ENCODE data around the gene AJM1.

AJM1 gene

GRCh38 chr9:136805207-136805740, 37.0 kb upstream of the AJM1 start:
- TF ChIP-seq CTCF (IDR thresholded peaks at IDR 0.05; ENCODE audit: extremely low read depth, missing control alignments) = no peak
- DNase-seq (ENCODE audit: low spot score) = peak; percentile 3

GRCh38 chr9:136806067-136806466, 36.2 kb upstream of the AJM1 start:
- DNase-seq (ENCODE audit: low spot score) = peak; percentile 8
- no peak for TF ChIP-seq CTCF (IDR thresholded peaks at IDR 0.05; ENCODE audit: extremely low read depth, missing control alignments)

GRCh38 chr9:136806631-136807201, 35.6 kb upstream of the AJM1 start:
- DNase-seq (ENCODE audit: low spot score) = no peak

GRCh38 chr9:136807281-136808074, 34.8 kb upstream of the AJM1 start, which contains the start of gene RABL6:
RABL6 (plus strand) TSS chr9:136807948; CDS start chr9:136808197, 249 bp downstream.
- no peak for TF ChIP-seq CTCF (IDR thresholded peaks at IDR 0.05; ENCODE audit: extremely low read depth, missing control alignments)
- DNase-seq (ENCODE audit: low spot score) = peak; percentile 100

More at GRCh38 chr9:136806631-136807201, 35.6 kb upstream of the AJM1 start:
- TF ChIP-seq CTCF (IDR thresholded peaks at IDR 0.05; ENCODE audit: extremely low read depth, missing control alignments) = no peak

GRCh38 chr9:136808075-136808805, 34.0 kb upstream of the AJM1 start:
- DNase-seq (ENCODE audit: low spot score) = peak; percentile 67
- peak; percentile 0 for TF ChIP-seq CTCF (IDR thresholded peaks at IDR 0.05; ENCODE audit: extremely low read depth, missing control alignments)

- no peak for TF ChIP-seq CTCF (IDR thresholded peaks at IDR 0.05; ENCODE audit: extremely low read depth, missing control alignments)
- no peak for DNase-seq (ENCODE audit: low spot score)
These were observed 33.5 kb upstream of the AJM1 start for GRCh38 chr9:136808806-136809158.
